Uterus (tissue), 2 donors: ENCODE data around the gene AUTS2.

Experiments
- POLR2A ChIP-seq, 2 donors: fragments of 450-650 bp; IDR thresholded peaks; one replicate each; pipeline ENCODE4 v1.6.1; 2016; ENCODE audit warnings: antibody characterized with exemption in 2 of 2, mild to moderate bottlenecking in 1 of 2, moderate library complexity in 1 of 2
- TF ChIP-seq, protein P1 (sequence below), 4 experiments: fragments of 200-600 bp in 2 of 4; fragments of 450-650 bp in 2 of 4; sonication (generic) in 2 of 4; IDR thresholded peaks; one replicate each; pipeline ENCODE4 v1.5.1; 2016 to 2019; ENCODE audit warnings: antibody characterized with exemption in 4 of 4, mild to moderate bottlenecking in 2 of 4, moderate library complexity in 1 of 4

- TF ChIP-seq, protein P1, sequence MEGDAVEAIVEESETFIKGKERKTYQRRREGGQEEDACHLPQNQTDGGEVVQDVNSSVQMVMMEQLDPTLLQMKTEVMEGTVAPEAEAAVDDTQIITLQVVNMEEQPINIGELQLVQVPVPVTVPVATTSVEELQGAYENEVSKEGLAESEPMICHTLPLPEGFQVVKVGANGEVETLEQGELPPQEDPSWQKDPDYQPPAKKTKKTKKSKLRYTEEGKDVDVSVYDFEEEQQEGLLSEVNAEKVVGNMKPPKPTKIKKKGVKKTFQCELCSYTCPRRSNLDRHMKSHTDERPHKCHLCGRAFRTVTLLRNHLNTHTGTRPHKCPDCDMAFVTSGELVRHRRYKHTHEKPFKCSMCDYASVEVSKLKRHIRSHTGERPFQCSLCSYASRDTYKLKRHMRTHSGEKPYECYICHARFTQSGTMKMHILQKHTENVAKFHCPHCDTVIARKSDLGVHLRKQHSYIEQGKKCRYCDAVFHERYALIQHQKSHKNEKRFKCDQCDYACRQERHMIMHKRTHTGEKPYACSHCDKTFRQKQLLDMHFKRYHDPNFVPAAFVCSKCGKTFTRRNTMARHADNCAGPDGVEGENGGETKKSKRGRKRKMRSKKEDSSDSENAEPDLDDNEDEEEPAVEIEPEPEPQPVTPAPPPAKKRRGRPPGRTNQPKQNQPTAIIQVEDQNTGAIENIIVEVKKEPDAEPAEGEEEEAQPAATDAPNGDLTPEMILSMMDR (IDR thresholded peaks at IDR 0.05), result no peak
- no peak for TF ChIP-seq POLR2A (IDR thresholded peaks at IDR 0.05)
Measured at GRCh38 chr7:69799048-69799697, 200.9 kb downstream of the AUTS2 start.
